ENCODE data around the gene RPS23. TPM values are rescaled to one million over a fixed set of nuclear protein-coding genes. Genes with fewer than 3 reads are reported as not detected.

The RPS23 gene
- total RNA-seq, 3 donors from 2014 or later = 3,055 to 5,353 (median 4,143) TPM

DNA sequence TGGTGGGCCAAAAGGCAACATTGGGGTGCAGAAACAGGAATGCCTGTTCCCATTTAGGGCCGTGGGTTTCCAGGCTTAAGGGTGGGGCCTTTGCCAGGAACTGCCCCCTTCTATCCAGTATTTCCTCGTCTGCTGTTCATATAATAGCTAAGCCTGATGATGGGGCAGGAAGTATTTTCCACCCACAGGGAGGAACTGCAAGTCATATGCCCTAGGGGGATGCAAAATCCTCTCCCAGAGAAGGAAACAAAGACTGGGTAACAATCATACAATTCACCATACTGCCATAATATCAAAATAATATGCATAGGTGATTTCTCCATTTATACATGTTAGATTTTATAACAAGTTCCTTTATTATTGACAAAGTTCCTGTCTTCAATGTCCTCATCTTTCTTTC, 20.5 kb upstream of the RPS23 start:
- no peak for DNase-seq (ENCODE audit: low spot score in 2 of 2)
- TF ChIP-seq, protein P1, sequence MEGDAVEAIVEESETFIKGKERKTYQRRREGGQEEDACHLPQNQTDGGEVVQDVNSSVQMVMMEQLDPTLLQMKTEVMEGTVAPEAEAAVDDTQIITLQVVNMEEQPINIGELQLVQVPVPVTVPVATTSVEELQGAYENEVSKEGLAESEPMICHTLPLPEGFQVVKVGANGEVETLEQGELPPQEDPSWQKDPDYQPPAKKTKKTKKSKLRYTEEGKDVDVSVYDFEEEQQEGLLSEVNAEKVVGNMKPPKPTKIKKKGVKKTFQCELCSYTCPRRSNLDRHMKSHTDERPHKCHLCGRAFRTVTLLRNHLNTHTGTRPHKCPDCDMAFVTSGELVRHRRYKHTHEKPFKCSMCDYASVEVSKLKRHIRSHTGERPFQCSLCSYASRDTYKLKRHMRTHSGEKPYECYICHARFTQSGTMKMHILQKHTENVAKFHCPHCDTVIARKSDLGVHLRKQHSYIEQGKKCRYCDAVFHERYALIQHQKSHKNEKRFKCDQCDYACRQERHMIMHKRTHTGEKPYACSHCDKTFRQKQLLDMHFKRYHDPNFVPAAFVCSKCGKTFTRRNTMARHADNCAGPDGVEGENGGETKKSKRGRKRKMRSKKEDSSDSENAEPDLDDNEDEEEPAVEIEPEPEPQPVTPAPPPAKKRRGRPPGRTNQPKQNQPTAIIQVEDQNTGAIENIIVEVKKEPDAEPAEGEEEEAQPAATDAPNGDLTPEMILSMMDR (IDR thresholded peaks at IDR 0.05) = no peak
- TF ChIP-seq POLR2AphosphoS5 (IDR thresholded peaks at IDR 0.05) (no peak), POLR2A (IDR thresholded peaks at IDR 0.05) (no peak)

DNA sequence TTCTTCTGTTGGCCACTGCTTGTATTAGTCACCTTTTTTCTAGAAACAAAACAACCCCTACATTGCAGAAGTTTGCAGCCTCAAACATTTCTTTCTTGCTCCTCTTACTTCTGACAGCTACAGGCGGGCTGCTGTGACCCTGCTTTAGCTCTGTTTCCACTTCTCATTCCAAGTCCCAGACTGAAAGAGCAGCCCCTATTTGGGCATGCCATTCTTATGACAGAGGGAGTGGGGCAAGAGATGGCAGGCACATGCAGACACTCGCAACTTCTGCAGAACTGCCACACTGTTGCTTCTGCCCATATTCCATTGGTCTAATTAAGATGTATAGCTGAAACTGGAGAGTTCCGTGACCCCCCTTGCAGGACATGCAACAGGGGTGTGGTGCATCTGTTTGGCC, 19.6 kb upstream of the RPS23 start:
- TF ChIP-seq POLR2AphosphoS5 (IDR thresholded peaks at IDR 0.05) (no peak), POLR2A (IDR thresholded peaks at IDR 0.05) (no peak)
- TF ChIP-seq, protein P1 (IDR thresholded peaks at IDR 0.05) = no peak
- no peaks in the 10 kb centered on the region for H3K4me1 ChIP-seq
- no peak overlapping the region for H3K4me3 ChIP-seq
- intact Hi-C loops (cut with DNase I; ENCODE audit: low total_unique reads) = no loop called here
- no peaks in the 10 kb centered on the region for H3K9me3 ChIP-seq
- H3K27ac ChIP-seq = no peak overlapping the region
- DNase-seq (ENCODE audit: low spot score in 2 of 2) = no peak
- no peaks in the 10 kb centered on the region for H3K27me3 ChIP-seq
- H3K36me3 ChIP-seq = no peaks in the 10 kb centered on the region

More for the DNA sequence above, 20.5 kb upstream of the RPS23 start:
- Histone ChIP-seq H3K27ac (no peak overlapping the region), H3K27me3 (no peaks in the 10 kb centered on the region), H3K36me3 (no peaks in the 10 kb centered on the region), H3K4me1 (no peaks in the 10 kb centered on the region), H3K4me3 (no peak overlapping the region), H3K9me3 (no peaks in the 10 kb centered on the region)
- intact Hi-C loops (cut with DNase I; ENCODE audit: low total_unique reads) = no loop called here

DNA sequence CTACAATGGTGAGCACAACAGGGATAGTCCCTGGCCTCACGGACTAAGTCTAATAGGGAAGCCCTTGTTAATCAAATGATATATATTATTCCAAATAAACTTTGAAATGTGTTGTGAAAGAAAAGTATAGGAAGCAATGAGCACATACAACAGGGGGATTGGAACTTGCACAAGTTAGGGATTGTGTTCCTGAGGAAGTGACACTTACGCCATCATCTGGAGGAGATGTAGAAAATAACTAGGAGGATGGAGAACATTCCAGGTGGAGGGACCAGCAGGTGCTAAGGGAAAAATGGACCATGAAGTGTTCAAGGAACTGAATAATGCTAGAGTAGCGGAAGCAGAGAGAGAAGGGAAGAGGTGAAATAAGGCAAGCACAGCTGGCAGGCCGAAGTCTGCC, 18.8 kb upstream of the RPS23 start:
- no peak for DNase-seq (ENCODE audit: low spot score in 2 of 2)
- H3K36me3 ChIP-seq = no peaks in the 10 kb centered on the region
- H3K27me3 ChIP-seq = no peaks in the 10 kb centered on the region
- H3K4me1 ChIP-seq = no peaks in the 10 kb centered on the region
- intact Hi-C loops (cut with DNase I; ENCODE audit: low total_unique reads) = no loop called here
- H3K4me3 ChIP-seq = no peak overlapping the region
- no peaks in the 10 kb centered on the region for H3K9me3 ChIP-seq
- TF ChIP-seq POLR2A (IDR thresholded peaks at IDR 0.05) = no peak
- TF ChIP-seq, protein P1 (IDR thresholded peaks at IDR 0.05) = no peak
- no peak for TF ChIP-seq POLR2AphosphoS5 (IDR thresholded peaks at IDR 0.05)
- no peak overlapping the region for H3K27ac ChIP-seq

DNA sequence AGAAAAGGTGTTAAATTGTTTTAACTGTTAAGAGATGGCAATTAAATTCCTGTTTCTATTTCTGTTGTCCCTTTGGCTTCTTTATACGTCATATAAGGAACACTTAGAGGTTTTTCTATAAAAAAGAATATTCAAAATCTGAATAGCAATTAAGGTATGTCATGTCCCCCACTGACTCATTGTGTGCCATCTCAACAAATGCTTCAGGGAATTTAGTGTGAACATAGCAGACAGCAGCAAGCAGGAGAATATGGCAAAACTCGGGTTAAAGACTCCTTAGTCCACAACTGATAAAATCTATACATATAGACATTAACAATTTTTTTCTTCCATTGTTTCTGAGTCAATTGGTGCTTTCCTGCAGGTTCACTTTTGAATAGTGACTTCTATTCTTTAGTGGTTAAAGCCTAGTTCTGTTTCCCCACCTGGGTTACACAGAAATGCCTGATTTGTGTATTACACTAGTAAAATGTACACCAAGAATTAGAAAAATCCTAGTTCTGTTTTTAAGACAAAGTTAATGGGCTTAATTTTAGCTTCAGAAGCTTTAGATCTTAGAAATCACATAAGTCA, 17.9 kb upstream of the RPS23 start:
- H3K9me3 ChIP-seq = no peaks in the 10 kb centered on the region
- H3K36me3 ChIP-seq = no peaks in the 10 kb centered on the region
- H3K4me3 ChIP-seq = no peak overlapping the region
- intact Hi-C loops (cut with DNase I; ENCODE audit: low total_unique reads) = no loop called here
- TF ChIP-seq, protein P1 (IDR thresholded peaks at IDR 0.05) = no peak
- TF ChIP-seq POLR2AphosphoS5 (IDR thresholded peaks at IDR 0.05) = no peak
- no peak for TF ChIP-seq POLR2A (IDR thresholded peaks at IDR 0.05)
- no peaks in the 10 kb centered on the region for H3K4me1 ChIP-seq
- no peak for DNase-seq (ENCODE audit: low spot score in 2 of 2)
- H3K27me3 ChIP-seq = no peaks in the 10 kb centered on the region
- H3K27ac ChIP-seq = no peak overlapping the region

DNA sequence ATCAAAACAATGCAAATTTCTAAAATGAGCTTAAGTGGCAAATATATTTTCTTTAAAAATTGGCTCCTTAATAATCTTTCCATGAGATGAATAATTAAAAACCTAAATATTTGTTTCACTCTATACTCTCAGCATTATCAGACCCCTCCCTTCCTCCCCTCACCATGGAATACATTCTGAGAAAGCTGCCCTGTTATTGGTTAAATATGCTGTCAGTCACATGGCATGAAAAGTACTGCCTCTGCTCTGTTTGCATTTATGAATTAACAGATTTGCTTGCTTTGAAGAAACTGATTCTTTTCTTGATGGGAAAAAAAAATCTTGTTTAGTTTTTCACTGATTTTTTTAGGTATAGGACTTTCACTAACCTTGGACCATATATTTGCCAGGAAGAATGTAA, 17.0 kb upstream of the RPS23 start:
- no peaks in the 10 kb centered on the region for H3K4me1 ChIP-seq
- no peaks in the 10 kb centered on the region for H3K27me3 ChIP-seq
- H3K36me3 ChIP-seq = no peaks in the 10 kb centered on the region
- no peaks in the 10 kb centered on the region for H3K9me3 ChIP-seq
- no peak overlapping the region for H3K27ac ChIP-seq
- DNase-seq (ENCODE audit: low spot score in 2 of 2) = no peak
- no peak overlapping the region for H3K4me3 ChIP-seq
- intact Hi-C loops (cut with DNase I; ENCODE audit: low total_unique reads) = no loop called here
- TF ChIP-seq, protein P1 (IDR thresholded peaks at IDR 0.05) = no peak
- TF ChIP-seq POLR2AphosphoS5 (IDR thresholded peaks at IDR 0.05) (no peak), POLR2A (IDR thresholded peaks at IDR 0.05) (no peak)
